Measurements from ENCODE around the gene B4GALT4.

DNA sequence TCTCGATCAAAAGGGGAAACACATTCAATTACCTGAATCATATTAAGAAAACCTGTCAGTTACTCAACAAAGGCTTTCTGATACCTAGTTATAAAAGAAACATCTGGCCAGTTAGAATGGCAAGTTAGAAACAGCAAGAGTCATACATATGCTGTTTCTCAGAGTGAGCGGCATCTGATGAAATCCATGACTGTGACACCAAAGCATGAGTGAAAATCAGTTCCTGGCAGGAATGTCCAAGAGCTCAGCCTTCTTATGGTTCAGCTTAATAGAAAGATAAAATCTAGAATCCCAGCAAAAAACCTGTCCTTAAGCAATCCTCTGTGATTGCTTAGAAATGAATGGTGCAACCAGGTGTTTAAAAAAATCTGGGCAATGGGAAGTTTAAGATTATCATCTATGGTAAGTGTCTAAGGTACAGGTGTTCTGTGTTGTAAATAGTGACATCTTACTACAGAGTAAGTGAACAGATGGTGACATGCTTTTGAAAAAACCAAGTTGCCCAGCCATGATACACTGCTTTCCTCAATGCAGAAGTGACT, 18.8 kb downstream of the B4GALT4 start:
- TF ChIP-seq, protein P1, sequence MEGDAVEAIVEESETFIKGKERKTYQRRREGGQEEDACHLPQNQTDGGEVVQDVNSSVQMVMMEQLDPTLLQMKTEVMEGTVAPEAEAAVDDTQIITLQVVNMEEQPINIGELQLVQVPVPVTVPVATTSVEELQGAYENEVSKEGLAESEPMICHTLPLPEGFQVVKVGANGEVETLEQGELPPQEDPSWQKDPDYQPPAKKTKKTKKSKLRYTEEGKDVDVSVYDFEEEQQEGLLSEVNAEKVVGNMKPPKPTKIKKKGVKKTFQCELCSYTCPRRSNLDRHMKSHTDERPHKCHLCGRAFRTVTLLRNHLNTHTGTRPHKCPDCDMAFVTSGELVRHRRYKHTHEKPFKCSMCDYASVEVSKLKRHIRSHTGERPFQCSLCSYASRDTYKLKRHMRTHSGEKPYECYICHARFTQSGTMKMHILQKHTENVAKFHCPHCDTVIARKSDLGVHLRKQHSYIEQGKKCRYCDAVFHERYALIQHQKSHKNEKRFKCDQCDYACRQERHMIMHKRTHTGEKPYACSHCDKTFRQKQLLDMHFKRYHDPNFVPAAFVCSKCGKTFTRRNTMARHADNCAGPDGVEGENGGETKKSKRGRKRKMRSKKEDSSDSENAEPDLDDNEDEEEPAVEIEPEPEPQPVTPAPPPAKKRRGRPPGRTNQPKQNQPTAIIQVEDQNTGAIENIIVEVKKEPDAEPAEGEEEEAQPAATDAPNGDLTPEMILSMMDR (IDR thresholded peaks at IDR 0.05): no peak
- no peak for TF ChIP-seq POLR2A (IDR thresholded peaks at IDR 0.05)
